Mesothelial cell of epicardium (in vitro differentiated cells): ENCODE results near the gene CNKSR3. TPM values are rescaled to one million over a fixed set of nuclear protein-coding genes. Genes with fewer than 3 reads are reported as not detected.

Experiments
- DNase-seq, 2 experiments: peaks; one replicate each; pipeline ENCODE4 v3.0.0; 2021; ENCODE audit warnings: low spot score in 2 of 2; ENCODE audit not compliant: unreplicated experiment in 2 of 2
- H3K27ac Mint-ChIP-seq: 2 replicates; pipeline ENCODE4 v1.8.0; 2021; ENCODE audit warnings: mixed read lengths
- H3K27me3 Mint-ChIP-seq: 2 replicates; pipeline ENCODE4 v1.8.0; 2021; ENCODE audit warnings: low read depth, mixed read lengths
- H3K36me3 Mint-ChIP-seq: 2 replicates; pipeline ENCODE4 v1.8.0; 2021; ENCODE audit warnings: mixed read lengths
- H3K4me1 Mint-ChIP-seq: 2 replicates; pipeline ENCODE4 v1.8.0; 2021; ENCODE audit warnings: mixed read lengths
- H3K4me3 Mint-ChIP-seq: 2 replicates; pipeline ENCODE4 v1.8.0; 2021; ENCODE audit warnings: mild to moderate bottlenecking, moderate library complexity, mixed read lengths
- H3K9me3 Mint-ChIP-seq: 2 replicates; pipeline ENCODE4 v1.8.0; 2021; ENCODE audit warnings: mixed read lengths
- total RNA-seq: library from RNA; stranded (reverse); gene quantifications from 3 replicates; pipeline ENCODE4 v1.2.1, GENCODE V29; 2021
- TF ChIP-seq, protein P1 (sequence below): fragments of 200-600 bp; sonication (generic); IDR thresholded peaks from one replicate; pipeline ENCODE4 v1.5.0; 2021; ENCODE audit warnings: antibody characterized with exemption; ENCODE audit not compliant: unreplicated experiment

CNKSR3 gene
- total RNA-seq, 1 donor from 2014 or later: 13.4 TPM

DNA sequence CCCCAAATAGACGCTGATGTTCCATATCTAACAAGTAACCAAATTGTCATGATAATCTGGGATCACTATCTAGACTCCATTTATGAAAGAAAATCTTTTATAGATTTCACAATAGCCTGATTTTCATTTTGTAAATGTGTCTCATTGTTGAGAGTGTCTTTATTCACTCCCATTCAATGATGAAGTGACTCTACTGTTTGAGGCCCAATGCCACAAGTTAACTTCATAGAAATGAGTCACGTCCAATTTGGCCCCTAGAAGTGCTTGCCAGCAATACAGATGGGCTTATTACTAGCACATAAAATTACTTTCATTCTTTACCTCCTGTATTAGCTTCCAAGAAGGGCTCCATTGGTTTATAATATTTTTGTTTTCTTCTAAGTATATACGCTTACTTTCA lies 160.2 kb downstream of the CNKSR3 start:
- Mint-ChIP-seq H3K27me3 (no peaks in the 10 kb centered on the region), H3K36me3 (no peaks in the 10 kb centered on the region), H3K9me3 (peaks cover 8% of the 10 kb centered on the region), H3K4me1 (peaks cover 3% of the 10 kb centered on the region), H3K4me3 (no peak overlapping the region), H3K27ac (no peak overlapping the region)
- no peak for DNase-seq
- TF ChIP-seq, protein P1, sequence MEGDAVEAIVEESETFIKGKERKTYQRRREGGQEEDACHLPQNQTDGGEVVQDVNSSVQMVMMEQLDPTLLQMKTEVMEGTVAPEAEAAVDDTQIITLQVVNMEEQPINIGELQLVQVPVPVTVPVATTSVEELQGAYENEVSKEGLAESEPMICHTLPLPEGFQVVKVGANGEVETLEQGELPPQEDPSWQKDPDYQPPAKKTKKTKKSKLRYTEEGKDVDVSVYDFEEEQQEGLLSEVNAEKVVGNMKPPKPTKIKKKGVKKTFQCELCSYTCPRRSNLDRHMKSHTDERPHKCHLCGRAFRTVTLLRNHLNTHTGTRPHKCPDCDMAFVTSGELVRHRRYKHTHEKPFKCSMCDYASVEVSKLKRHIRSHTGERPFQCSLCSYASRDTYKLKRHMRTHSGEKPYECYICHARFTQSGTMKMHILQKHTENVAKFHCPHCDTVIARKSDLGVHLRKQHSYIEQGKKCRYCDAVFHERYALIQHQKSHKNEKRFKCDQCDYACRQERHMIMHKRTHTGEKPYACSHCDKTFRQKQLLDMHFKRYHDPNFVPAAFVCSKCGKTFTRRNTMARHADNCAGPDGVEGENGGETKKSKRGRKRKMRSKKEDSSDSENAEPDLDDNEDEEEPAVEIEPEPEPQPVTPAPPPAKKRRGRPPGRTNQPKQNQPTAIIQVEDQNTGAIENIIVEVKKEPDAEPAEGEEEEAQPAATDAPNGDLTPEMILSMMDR: no peak

DNA sequence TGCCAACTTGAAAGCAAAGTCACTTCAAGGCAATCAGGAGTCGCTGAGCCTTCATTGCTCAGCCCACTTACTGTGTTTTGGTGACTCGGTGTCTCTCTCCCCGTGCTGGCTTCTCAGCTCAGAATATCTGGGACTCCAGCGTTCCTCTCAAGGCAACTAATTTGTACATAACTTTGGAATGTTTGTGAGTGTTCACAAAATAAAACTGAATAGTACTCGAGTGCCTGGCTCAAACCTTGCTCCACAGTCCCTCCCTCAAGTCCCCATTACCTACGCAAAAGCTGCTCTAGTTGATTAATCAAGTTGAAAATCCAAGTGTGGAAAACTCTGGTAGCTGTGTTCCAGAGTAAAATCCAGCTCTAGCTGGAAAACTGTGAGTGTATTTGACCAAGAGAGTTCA lies 162.5 kb downstream of the CNKSR3 start:
- Mint-ChIP-seq H3K4me3 (no peak overlapping the region), H3K27ac (no peak overlapping the region), H3K36me3 (no peaks in the 10 kb centered on the region), H3K4me1 (peaks cover 18% of the 10 kb centered on the region), H3K9me3 (peaks cover 8% of the 10 kb centered on the region), H3K27me3 (no peaks in the 10 kb centered on the region)
- no peak for DNase-seq
- TF ChIP-seq, protein P1: no peak

DNA sequence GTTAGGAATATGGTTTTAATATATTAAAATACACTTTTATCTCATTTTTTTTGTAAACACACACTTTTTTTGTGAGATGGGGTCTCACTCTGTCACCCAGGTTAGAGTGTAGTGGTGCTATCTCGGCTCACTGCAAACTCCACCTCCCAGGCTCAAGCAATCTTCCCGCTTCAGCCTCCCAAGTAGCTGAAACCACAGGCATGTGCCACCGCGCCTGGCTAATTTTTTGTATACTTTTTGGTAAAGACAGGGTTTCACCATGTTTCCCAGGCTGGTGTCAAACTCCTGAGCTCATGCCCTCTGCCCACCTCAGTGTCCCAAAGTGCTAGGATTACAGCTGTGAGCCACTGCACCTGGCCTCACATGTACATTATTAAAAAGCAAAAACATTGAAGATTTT lies 164.7 kb downstream of the CNKSR3 start:
- H3K4me1 Mint-ChIP-seq: peaks cover 35% of the 10 kb centered on the region

DNA sequence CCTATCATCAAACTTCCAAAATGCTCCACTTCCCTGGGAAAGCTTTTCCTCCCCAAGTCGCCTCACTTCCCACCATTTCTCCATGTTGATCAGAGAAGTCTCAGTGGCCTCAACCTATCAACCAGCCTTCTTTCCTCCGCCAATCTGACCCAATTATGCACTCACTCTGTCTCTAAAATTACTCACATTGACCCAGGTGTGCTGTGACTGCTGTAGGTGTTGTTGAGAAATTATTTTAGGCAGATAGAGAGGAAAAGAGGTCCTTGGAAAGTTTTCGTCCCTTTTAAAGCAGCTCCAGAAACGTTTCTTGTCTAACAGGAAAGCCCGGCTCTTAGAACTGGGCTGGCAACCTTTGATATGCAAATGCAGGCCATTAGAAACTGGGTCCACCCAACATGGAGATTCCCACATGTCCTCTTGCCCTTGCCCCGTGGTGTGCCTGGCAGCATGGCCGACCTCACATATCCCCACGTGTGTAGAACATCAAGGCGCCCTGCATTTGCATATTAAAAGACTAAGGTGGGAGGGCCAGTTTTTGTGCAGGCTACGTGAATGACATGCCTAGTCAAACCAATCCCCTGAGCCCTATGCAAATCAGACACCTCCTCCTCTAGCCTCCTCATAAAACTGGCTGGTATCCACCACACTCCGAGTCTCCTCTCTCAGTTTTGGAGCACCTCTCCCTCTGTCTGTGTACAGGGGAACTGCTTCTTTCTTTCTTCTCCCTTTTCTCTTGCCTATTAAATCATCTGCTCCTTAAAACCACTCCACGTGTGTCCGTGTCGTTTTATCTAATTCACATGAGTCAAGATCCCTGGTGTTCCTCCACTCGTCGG lies 166.8 kb downstream of the CNKSR3 start:
- Mint-ChIP-seq H3K27me3 (no peaks in the 10 kb centered on the region), H3K4me1 (peaks cover 36% of the 10 kb centered on the region), H3K4me3 (peak overlapping the region; percentile 48), H3K27ac (peak overlapping the region; percentile 73), H3K36me3 (no peaks in the 10 kb centered on the region), H3K9me3 (peaks cover 8% of the 10 kb centered on the region)
- peak in 1 of 2 experiments; percentile 55 for DNase-seq
- TF ChIP-seq, protein P1: peak; percentile 32

More for the DNA sequence above, 164.7 kb downstream of the CNKSR3 start:
- TF ChIP-seq, protein P1: no peak
- DNase-seq: no peak
- Mint-ChIP-seq H3K4me3 (no peak overlapping the region), H3K9me3 (peaks cover 8% of the 10 kb centered on the region), H3K27me3 (no peaks in the 10 kb centered on the region), H3K36me3 (no peaks in the 10 kb centered on the region), H3K27ac (no peak overlapping the region)

DNA sequence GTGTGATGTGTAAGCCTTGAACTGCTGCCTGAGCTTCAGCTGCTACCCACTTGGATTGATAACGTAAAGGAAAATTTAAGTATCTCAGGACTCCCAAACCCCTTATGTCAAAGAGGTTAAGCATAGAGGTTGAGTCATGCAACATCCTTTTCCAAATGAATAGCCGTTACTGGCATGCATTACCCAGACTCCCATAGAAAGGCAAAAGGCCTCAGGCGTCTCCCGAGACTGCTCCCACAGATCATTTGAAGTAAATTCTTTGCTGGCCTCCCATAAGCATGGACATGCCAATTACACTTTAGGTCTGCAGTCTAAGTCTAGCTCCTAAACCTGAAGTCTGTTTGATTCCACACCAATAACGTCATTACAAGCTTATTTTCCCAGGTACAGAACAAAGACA lies 168.6 kb downstream of the CNKSR3 start:
- no peak overlapping the region for H3K4me3 Mint-ChIP-seq
- peak overlapping the region; percentile 73 for H3K27ac Mint-ChIP-seq
- H3K27me3 Mint-ChIP-seq: no peaks in the 10 kb centered on the region
- DNase-seq: no peak
- no peaks in the 10 kb centered on the region for H3K36me3 Mint-ChIP-seq
- H3K9me3 Mint-ChIP-seq: peaks cover 6% of the 10 kb centered on the region
- H3K4me1 Mint-ChIP-seq: peaks cover 36% of the 10 kb centered on the region
- TF ChIP-seq, protein P1: no peak
